ENCODE data around the gene HFE. TPM values are rescaled to one million over a fixed set of nuclear protein-coding genes. Genes with fewer than 3 reads are reported as not detected.

Gene HFE
- total RNA-seq, 1 experiment from 2014 or later, result not detected

- H3K36me3 ChIP-seq (ENCODE audit: low read depth, low read length), result no peaks in the 10 kb centered on the region
- no peaks in the 10 kb centered on the region for H3K27me3 ChIP-seq (ENCODE audit: low read length)
- H3K79me2 ChIP-seq (ENCODE audit: low read length), result no peaks in the 10 kb centered on the region
- H3K4me2 ChIP-seq (ENCODE audit: low read length), result peak overlapping the region; percentile 13; the same call in 1 of the 2 replicates
- no peak overlapping the region for H3K4me3 ChIP-seq (ENCODE audit: low read length)
- ChIA-PET POLR2A (ENCODE audit: unreplicated experiment) (interaction anchor here (0.5 to 0.6 kb wide), 3 partner anchors 9 to 1050 kb away, joined by 4 to 16 read pairs (median 7); no protein-coding TSS in a partner anchor), CTCF (interaction anchor here (0.6 to 1.9 kb wide), 3 partner anchors 24 to 35 kb away, joined by 3 to 9 read pairs (median 5); no protein-coding TSS in a partner anchor)
- DNase-seq, result peak; percentile 78
- H3K9me2 ChIP-seq (replicated peaks; ENCODE audit: low read length), result no peaks in the 10 kb centered on the region
- H3K9me3 ChIP-seq (ENCODE audit: low read length), result no peaks in the 10 kb centered on the region
- TF ChIP-seq EZH2phosphoT487 (IDR thresholded peaks at IDR 0.05; ENCODE audit: borderline replicate concordance, low read length) (no peak), CTCF (conservative IDR thresholded peaks at IDR 0.05; ENCODE audit: low read depth, low read length) (peak; percentile 92)
- H3K27ac ChIP-seq (ENCODE audit: low read length), result no peak overlapping the region
- BruUV-seq (replicated peaks), result no TSS peak
- peaks cover 2% of the 10 kb centered on the region for H3K4me1 ChIP-seq (ENCODE audit: insufficient read depth, low read length)
- peak; percentile 87 for ATAC-seq
- no peak overlapping the region for H2AFZ ChIP-seq (ENCODE audit: low read length)
- H3F3A ChIP-seq (ENCODE audit: low read length, unreplicated experiment), result no peaks in the 10 kb centered on the region
- H3K9ac ChIP-seq (ENCODE audit: low read length), result no peak overlapping the region
- intact Hi-C loops (cut with micrococcal nuclease), result loop anchor here (1.0 kb wide), 1 partner anchor 31 kb away; no protein-coding TSS in a partner anchor
- H4K20me1 ChIP-seq (ENCODE audit: low read length), result no peaks in the 10 kb centered on the region
Measured at GRCh38 chr6:26097268-26097875, 10.1 kb downstream of the HFE start.

- CTCF ChIA-PET, result interaction anchor here (0.6 kb wide), 2 partner anchors 46 to 50 kb away, joined by 4 to 7 read pairs; no protein-coding TSS in a partner anchor
- H3K9me3 ChIP-seq (ENCODE audit: low read length), result no peaks in the 10 kb centered on the region
- H3K27me3 ChIP-seq (ENCODE audit: low read length), result no peaks in the 10 kb centered on the region
- H3K4me3 ChIP-seq (ENCODE audit: low read length), result peak overlapping the region; percentile 68
- no peaks in the 10 kb centered on the region for H3K36me3 ChIP-seq (ENCODE audit: low read depth, low read length)
- TSS peak; percentile 55 for BruUV-seq (replicated peaks)
- no peaks in the 10 kb centered on the region for H3K79me2 ChIP-seq (ENCODE audit: low read length)
- H2AFZ ChIP-seq (ENCODE audit: low read length), result peak overlapping the region; percentile 67
- DNase-seq, result peak; percentile 75
- POLR2A ChIA-PET (ENCODE audit: unreplicated experiment), result interaction anchor here (0.6 to 1.8 kb wide), 5 partner anchors 21 to 114 kb away, joined by 3 to 61 read pairs (median 19); a partner anchor contains a TSS
- intact Hi-C loops (cut with micrococcal nuclease), result loop anchor here (1.0 to 2.0 kb wide), 3 partner anchors 46 to 70 kb away; a partner anchor contains a TSS
- H3F3A ChIP-seq (ENCODE audit: low read length, unreplicated experiment), result peaks cover 5% of the 10 kb centered on the region
- H3K9me2 ChIP-seq (replicated peaks; ENCODE audit: low read length), result no peaks in the 10 kb centered on the region
- peaks cover 28% of the 10 kb centered on the region for H3K4me1 ChIP-seq (ENCODE audit: insufficient read depth, low read length)
- peak overlapping the region; percentile 70 for H3K9ac ChIP-seq (ENCODE audit: low read length)
- peak overlapping the region; percentile 98 for H3K4me2 ChIP-seq (ENCODE audit: low read length)
- TF ChIP-seq EZH2phosphoT487 (IDR thresholded peaks at IDR 0.05; ENCODE audit: borderline replicate concordance, low read length) (no peak), EZH2 (IDR thresholded peaks at IDR 0.05; ENCODE audit: low read length, unreplicated experiment) (no peak), CTCF (conservative IDR thresholded peaks at IDR 0.05; ENCODE audit: low read depth, low read length) (no peak)
- H4K20me1 ChIP-seq (ENCODE audit: low read length), result no peaks in the 10 kb centered on the region
- peak overlapping the region; percentile 84 for H3K27ac ChIP-seq (ENCODE audit: low read length)
- ATAC-seq, result peak; percentile 83
Measured at GRCh38 chr6:26103141-26103769, 16.0 kb downstream of the HFE start.

Measured in PC-3 (cell line).